Ovary (tissue), 9 donors: ENCODE measurements around the gene IFRD2. TPM values are rescaled to one million over a fixed set of nuclear protein-coding genes. Genes with fewer than 3 reads are reported as not detected.
A peak's percentile ranks its signal among the peaks of the same experiment; 100 is the strongest.
"Not testable (repeated sequence)": the region's sequence is repeated elsewhere in the genome, so short reads cannot be mapped to it uniquely, and the experiment has no call there.

Experiments used
- DNase-seq, 5 donors: peaks; one replicate each; pipeline ENCODE4 v3.0.0-alpha.2; 2019 to 2020
- H3K27ac ChIP-seq, 2 donors: fragments of 200-600 bp; one replicate each; pipeline versions ENCODE4 v1.5.1 to v1.8.0; 2019 to 2022
- H3K27me3 ChIP-seq: fragments of 200-600 bp; one replicate; pipeline ENCODE4 v1.8.0; 2022
- H3K36me3 ChIP-seq: fragments of 200-600 bp; sonication (generic); one replicate; pipeline ENCODE4 v1.5.1; 2019
- H3K4me1 ChIP-seq: one replicate; pipeline ENCODE4 v1.8.1; 2013; ENCODE audit warnings: mild to moderate bottlenecking, moderate library complexity; ENCODE audit not compliant: insufficient read depth
- H3K4me3 ChIP-seq: fragments of 200-600 bp; sonication (generic); one replicate; pipeline ENCODE4 v1.5.1; 2017
- H3K9me3 ChIP-seq, 2 donors: fragments of 200-600 bp in 1 of 2; sonication (generic) in 1 of 2; one replicate each; pipeline versions ENCODE4 v1.5.1 to v1.8.1; 2013 to 2019; ENCODE audit warnings: mild to moderate bottlenecking in 1 of 2, moderate library complexity in 1 of 2
- CTCF ChIP-seq, 3 donors: fragments of 450-650 bp in 2 of 3; fragments of 200-600 bp in 1 of 3; IDR thresholded peaks; one replicate each; pipeline versions ENCODE4 v1.5.1 to v1.8.0; 2016 to 2022; ENCODE audit warnings: antibody characterized with exemption in 3 of 3, mild to moderate bottlenecking in 1 of 3
- EP300 ChIP-seq: sonication (generic); formaldehyde crosslinking; IDR thresholded peaks from one replicate; pipeline ENCODE4 v1.6.1; 2017; ENCODE audit warnings: antibody characterized with exemption
- POLR2A ChIP-seq: fragments of 450-650 bp; IDR thresholded peaks from one replicate; pipeline ENCODE4 v1.6.1; 2017; ENCODE audit warnings: antibody characterized with exemption, mild to moderate bottlenecking, moderate library complexity
- whole genome bisulfite sequencing, 3 donors: extraction: QIAGEN DNeasy Blood & Tissue Kit in 1 of 3; methylation state at CpG; one replicate each; pipeline versions ENCODE4 v1.1.5 to v1.1.7; 2013 to 2017; 5-methylcytosine and 5-hydroxymethylcytosine counted together
- intact Hi-C, 4 donors: fragments of 100-400 bp; cut with DNase I; formaldehyde crosslinking; loops; one replicate each; pipeline versions ENCODE4 v1.11.0 to v1.15.1; 2022 to 2023
- polyA plus RNA-seq, 2 donors: library from polyadenylated mRNA; stranded (reverse); fragments of 200-250 nt in 1 of 2; fragments of 350-450 nt in 1 of 2; fragmentation: Illumina TruSeq in 1 of 2; extraction: RNeasy Lipid Tissue Mini Kit (QIAGEN cat#74804) in 1 of 2; gene quantifications; one replicate each; pipeline ENCODE4 v1.2.3, GENCODE V29; 2013 to 2014
- total RNA-seq, 7 donors: library from RNA; depleted of rRNA in 2 of 7; stranded (reverse); fragments of >200 nt in 2 of 7; fragmentation: NEBNext Ultra II Directional in 3 of 7; extraction: Animal tissue kit (Norgen Biotek cat#: 25700) in 3 of 7; gene quantifications; one replicate each; pipeline versions ENCODE4 v1.1.0 to v1.2.4, GENCODE V29; 2016 to 2023
- donor health status: DM: no; HTN: no; CAD: no; lungs with moderate emphysema.
- donor health status: DM: no; HTN: no; CAD: no.
- donor health status: Bipolar disorder and iron deficiency.
- donor health status: DM: yes; HTN: yes; CAD: no.
- donor health status: DM: no; HTN: no; CAD: no.
- donor health status: DM: yes; HTN: yes; CAD: no.

IFRD2 gene
- total and polyA plus RNA-seq, 9 donors = 14.5 to 76.9 (median 50.3) TPM

- no peak for TF ChIP-seq POLR2A
- no peak for TF ChIP-seq CTCF (IDR thresholded peaks at IDR 0.05)
- TF ChIP-seq EP300 = no peak
- 76 to 81% (median 79%) methylated on average over 60 to 65 of the region's 65 CpGs for WGBS, 3 donors
- H3K36me3 ChIP-seq = no peaks in the 10 kb centered on the region
- peaks cover 2% of the 10 kb centered on the region for H3K4me1 ChIP-seq
- no peaks in the 10 kb centered on the region for H3K9me3 ChIP-seq
- intact Hi-C loops = loop anchor here in 3 of 4 donors (2.0 to 10.0 kb wide), 3 partner anchors 17 to 161 kb away; no protein-coding TSS in a partner anchor
- peak in 2 of 5 donors; percentile 36 to 43 for DNase-seq
- no peak overlapping the region for H3K4me3 ChIP-seq
- H3K27ac ChIP-seq = no peak overlapping the region
- no peaks in the 10 kb centered on the region for H3K27me3 ChIP-seq
These were observed 16.9 kb downstream of the IFRD2 start for GRCh38 chr3:50275141-50275995.

DNA sequence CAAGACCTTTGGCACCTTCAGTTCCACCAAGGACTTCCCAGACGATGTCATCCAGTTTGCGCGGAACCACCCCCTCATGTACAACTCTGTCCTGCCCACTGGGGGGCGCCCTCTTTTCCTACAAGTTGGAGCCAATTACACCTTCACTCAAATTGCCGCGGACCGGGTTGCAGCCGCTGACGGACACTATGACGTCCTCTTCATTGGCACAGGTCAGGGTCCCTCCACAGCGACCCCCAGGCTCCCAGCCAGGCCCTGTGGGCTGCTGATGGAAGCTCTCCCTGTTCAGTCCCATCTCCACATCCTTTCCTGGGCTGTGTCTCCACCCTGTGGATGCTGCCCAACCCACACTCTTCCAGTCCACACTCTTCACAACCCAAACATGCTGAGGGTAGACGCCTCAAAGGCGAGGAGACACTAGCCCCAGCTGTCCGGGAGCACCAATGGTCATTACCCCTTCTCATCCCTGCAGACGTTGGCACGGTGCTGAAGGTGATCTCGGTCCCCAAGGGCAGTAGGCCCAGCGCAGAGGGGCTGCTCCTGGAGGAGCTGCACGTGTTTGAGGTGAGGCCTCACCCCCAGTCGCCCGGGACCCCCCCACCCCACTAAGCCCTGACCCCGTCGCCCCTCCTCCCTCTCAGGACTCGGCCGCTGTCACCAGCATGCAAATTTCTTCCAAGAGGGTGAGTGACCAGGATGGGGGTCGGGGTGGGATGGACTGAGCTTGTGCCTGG, 17.7 kb downstream of the IFRD2 start:
- Histone ChIP-seq H3K4me1 (peaks cover 9% of the 10 kb centered on the region), H3K9me3 (no peaks in the 10 kb centered on the region), H3K27me3 (no peaks in the 10 kb centered on the region), H3K36me3 (no peaks in the 10 kb centered on the region), H3K4me3 (no peak overlapping the region), H3K27ac (no peak overlapping the region)
- TF ChIP-seq EP300 (no peak), POLR2A (no peak), CTCF (IDR thresholded peaks at IDR 0.05) (peak in 2 of 3 donors; percentile 24 to 44)
- intact Hi-C loops = loop anchor here (2.0 to 10.0 kb wide), 5 partner anchors 16 to 160 kb away; partner anchors contain the start of gene GNAT1 (in 4 of the 4)
- WGBS, 3 donors = 58 to 63% (median 60%) methylated on average over 26 of the region's 26 CpGs
- peak in 4 of 5 donors; percentile 49 to 68 (median 60) for DNase-seq

GRCh38 chr3:50273689-50274065, 18.6 kb downstream of the IFRD2 start:
- Histone ChIP-seq H3K27me3 (no peaks in the 10 kb centered on the region), H3K4me3 (no peak overlapping the region), H3K36me3 (no peaks in the 10 kb centered on the region), H3K9me3 (no peaks in the 10 kb centered on the region), H3K4me1 (peaks cover 16% of the 10 kb centered on the region), H3K27ac (no peak overlapping the region)
- intact Hi-C loops = loop anchor here (1.0 to 10.0 kb wide), 6 partner anchors 15 to 159 kb away; partner anchors contain the start of gene GNAT1 (in 4 of the 4)
- DNase-seq = peak in 2 of 5 donors; percentile 36 to 39
- no peak for TF ChIP-seq EP300
- TF ChIP-seq CTCF (IDR thresholded peaks at IDR 0.05) = no peak
- no peak for TF ChIP-seq POLR2A
- 70 to 72% (median 71%) methylated on average over 29 to 31 of the region's 31 CpGs for WGBS, 3 donors

- Histone ChIP-seq H3K4me3 (peak overlapping the region; percentile 15), H3K27me3 (no peaks in the 10 kb centered on the region), H3K36me3 (no peaks in the 10 kb centered on the region), H3K9me3 (no peaks in the 10 kb centered on the region), H3K4me1 (peaks cover 19% of the 10 kb centered on the region), H3K27ac (no peak overlapping the region)
- peak; percentile 78 to 94 (median 89) for DNase-seq
- TF ChIP-seq EP300 (no peak), CTCF (IDR thresholded peaks at IDR 0.05) (peak; percentile 97 to 99 (median 98)), POLR2A (peak; percentile 39)
- intact Hi-C loops = loop anchor here (1.0 to 10.0 kb wide), 5 partner anchors 46 to 158 kb away; partner anchors contain the start of gene GNAT1 (in 4 of the 4)
- 5 to 13% (median 8%) methylated on average over 46 to 61 of the region's 61 CpGs for WGBS, 3 donors
These were observed 19.1 kb downstream of the IFRD2 start for GRCh38 chr3:50272911-50273688.

GRCh38 chr3:50272538-50272910, 19.7 kb downstream of the IFRD2 start:
- 58 to 64% (median 61%) methylated on average over 10 of the region's 10 CpGs for WGBS, 3 donors
- H3K36me3 ChIP-seq, H3K9me3 ChIP-seq, DNase-seq, H3K27ac ChIP-seq, H3K4me3 ChIP-seq, H3K27me3 ChIP-seq: not testable (repeated sequence)
- intact Hi-C loops = loop anchor here (5.0 to 10.0 kb wide), 4 partner anchors 45 to 158 kb away; partner anchors contain the start of gene GNAT1 (in 4 of the 4)
- peaks cover 22% of the 10 kb centered on the region for H3K4me1 ChIP-seq
